K562 (cell line): Measurements from ENCODE around the gene GRID2IP. TPM values are rescaled to one million over a fixed set of nuclear protein-coding genes. Genes with fewer than 3 reads are reported as not detected.

Source experiments
- ATAC-seq: fragments of 200-7000 bp; cut with Tn5 transposase; 3 replicates; pipeline ENCODE4 v1.9.1; 2020; ENCODE audit warnings: moderate library complexity
- BruUV-seq: library from RNA; stranded (reverse); fragments of 400-500 nt; replicated peaks from 2 replicates; lab custom pipeline; 2021; lab: Mats Ljungman, UMichigan
- CTCF ChIA-PET: fragments of 300-600 bp; formaldehyde crosslinking; extraction: SDS; loops from one replicate; lab custom pipeline; 2021; ENCODE audit warnings: low intra/inter-chr PET ratio; lab: Yijun Ruan, JAX
- POLR2A ChIA-PET: fragments of 300-600, 350-650 bp; sonication (Branson Sonifier 250); formaldehyde crosslinking; extraction: SDS; loops from one replicate; lab custom pipeline; 2021; ENCODE audit warnings: antibody characterized with exemption, inconsistent platforms; lab: Yijun Ruan, JAX
- DNase-seq, 4 experiments: peaks; one replicate each; pipeline versions ENCODE4 v3.0.0 to v3.0.0-alpha.2; 2011 to 2018; ENCODE audit warnings: low spot score in 3 of 4, mixed read lengths in 3 of 4; ENCODE audit errors: extremely low read depth in 1 of 4
- FAIRE-seq: peaks from 2 replicates; lab custom pipeline; 2011; peaks lifted over from hg19 to GRCh38; lab: Jason Lieb, UNC
- H2AFZ ChIP-seq: 2 replicates; pipeline ENCODE4 v1.6.0; 2011; ENCODE audit warnings: low read depth, low read length, control low read depth, inconsistent platforms
- H3K27ac ChIP-seq: fragments of 200-600 bp; 3 replicates; pipeline ENCODE4 v1.8.0; 2011; ENCODE audit warnings: low read depth, mild to moderate bottlenecking, control low read depth, inconsistent platforms, low read length, moderate library complexity, mixed read lengths; ENCODE audit errors: extremely low read depth
- H3K27me3 ChIP-seq, 2 experiments: fragments of 300-600 bp in 1 of 2; 2 replicates in 1 of 2; 3 replicates in 1 of 2; pipeline versions ENCODE4 v1.6.0 to v1.8.0; 2011; ENCODE audit warnings: inconsistent platforms in 2 of 2, low read length in 2 of 2, mild to moderate bottlenecking in 1 of 2, mixed read lengths in 1 of 2, moderate library complexity in 1 of 2; ENCODE audit not compliant: control insufficient read depth in 2 of 2, insufficient read depth in 2 of 2
- H3K36me3 ChIP-seq: fragments of 300-600 bp; 3 replicates; pipeline ENCODE4 v1.8.0; 2011; ENCODE audit warnings: mild to moderate bottlenecking, low read length, inconsistent platforms; ENCODE audit not compliant: control insufficient read depth, insufficient read depth
- H3K4me1 ChIP-seq, 2 experiments: fragments of 200-600 bp in 1 of 2; replicated peaks in 1 of 2; 2 replicates in 1 of 2; 3 replicates in 1 of 2; pipeline versions ENCODE4 v1.5.1 to v1.8.0; 2011; ENCODE audit warnings: inconsistent platforms in 2 of 2, low read length in 2 of 2, mild to moderate bottlenecking in 1 of 2, mixed read lengths in 1 of 2, moderate library complexity in 1 of 2; ENCODE audit not compliant: control insufficient read depth in 2 of 2, insufficient read depth in 2 of 2
- H3K4me2 ChIP-seq: 2 replicates; pipeline ENCODE4 v1.6.1; 2011; ENCODE audit warnings: low read length, control low read depth, inconsistent platforms, mixed read lengths; ENCODE audit not compliant: insufficient read depth
- H3K4me3 ChIP-seq: fragments of 200-600 bp; sonication (generic), shearing (Covaris generic); 2 replicates; pipeline ENCODE4 v1.5.1; 2016; ENCODE audit warnings: control low read depth, inconsistent platforms
- H3K79me2 ChIP-seq: fragments of 200-600 bp; 3 replicates; pipeline ENCODE4 v1.8.0; 2011; ENCODE audit warnings: low read length, inconsistent platforms; ENCODE audit not compliant: control insufficient read depth, insufficient read depth
- H3K9ac ChIP-seq, 2 experiments: 2 replicates each; pipeline versions ENCODE4 v1.6.0 to v1.6.1; 2011; ENCODE audit warnings: low read depth in 2 of 2, low read length in 2 of 2, control low read depth in 1 of 2, inconsistent platforms in 1 of 2, mild to moderate bottlenecking in 1 of 2, mixed read lengths in 1 of 2; ENCODE audit not compliant: insufficient read depth in 1 of 2
- H3K9me1 ChIP-seq: one replicate; pipeline ENCODE4 v1.6.0; 2011; ENCODE audit warnings: inconsistent platforms, mild to moderate bottlenecking, low read length, moderate library complexity; ENCODE audit not compliant: control insufficient read depth, insufficient read depth
- H3K9me3 ChIP-seq: replicated peaks from 2 replicates; pipeline ENCODE4 v1.5.1; 2011; ENCODE audit warnings: low read depth, low read length, inconsistent platforms; ENCODE audit not compliant: control insufficient read depth, insufficient read depth
- H4K20me1 ChIP-seq: replicated peaks from 2 replicates; pipeline ENCODE4 v1.6.1; 2011; ENCODE audit warnings: low read length, inconsistent platforms, mixed read lengths; ENCODE audit not compliant: control insufficient read depth, insufficient read depth
- ILK ChIP-seq: fragments of 450-650 bp; IDR thresholded peaks from 2 replicates; pipeline ENCODE4 v1.6.1; 2016; ENCODE audit warnings: missing genetic modification characterization, low read depth, mild to moderate bottlenecking, missing compliant biosample characterization, moderate library complexity, borderline replicate concordance
- MEF2A ChIP-seq: IDR thresholded peaks from 2 replicates; pipeline ENCODE4 v1.6.1; 2011; ENCODE audit warnings: low read depth, mild to moderate bottlenecking, low read length, moderate library complexity; ENCODE audit not compliant: control insufficient read depth
- MTF1 ChIP-seq: fragments of 250-450 bp; sonication (Bioruptor Pico); IDR thresholded peaks from 2 replicates; pipeline ENCODE4 v1.9.0; 2021; ENCODE audit warnings: moderate library complexity, mild to moderate bottlenecking, inconsistent platforms, borderline replicate concordance
- WGBS: fragments of 100-300 bp; shearing (Covaris generic); methylation state at CpG from one replicate; pipeline ENCODE4 v1.1.6; 2016; ENCODE audit warnings: low coverage, mixed read lengths; ENCODE audit not compliant: insufficient coverage; ENCODE audit errors: missing lambda C conversion rate; 5-methylcytosine and 5-hydroxymethylcytosine counted together
- in situ Hi-C: fragments of 300-500 bp; cut with MboI; formaldehyde crosslinking; loops from 4 replicates; pipeline ENCODE4 v1.15.0; 2018; ENCODE audit warnings: inconsistent platforms, mixed read lengths
- intact Hi-C: fragments of 100-400 bp; cut with micrococcal nuclease; formaldehyde crosslinking; loops from 2 replicates; pipeline ENCODE4 v1.14.2; 2022
- polyA plus RNA-seq, 8 experiments: library from polyadenylated mRNA; depleted of rRNA in 4 of 8; stranded (reverse) in 5 of 8; unstranded in 3 of 8; fragments of >200 nt; fragmentation: Nextera tagmentation in 2 of 8; fragmentation: Illumina TruSeq in 1 of 8; extraction: Ambion mirVana in 2 of 8; extraction: Trizol in 1 of 8; gene quantifications; 2 replicates each; pipeline versions ENCODE4 v1.2.1 to v1.2.3, GENCODE V29; 2011 to 2014; ENCODE audit warnings: inconsistent platforms in 1 of 8, missing spikeins in 1 of 8
- total RNA-seq, 7 experiments: library from RNA; depleted of rRNA in 6 of 7; stranded (reverse); fragments of >200 nt in 6 of 7; fragmentation: Illumina TruSeq in 2 of 7; extraction: Trizol in 2 of 7; gene quantifications; 2 replicates each; pipeline versions ENCODE4 v1.2.1 to v1.2.3, GENCODE V29; 2011 to 2021; ENCODE audit warnings: low replicate concordance in 1 of 7
- TF ChIP-seq, protein P1 (sequence below), 2 experiments: IDR thresholded peaks in 1 of 2; conservative IDR thresholded peaks in 1 of 2; 2 replicates each; pipeline ENCODE4 v1.6.1; 2016; ENCODE audit warnings: low read depth in 2 of 2, mild to moderate bottlenecking in 1 of 2, missing compliant biosample characterization in 1 of 2, missing genetic modification characterization in 1 of 2, moderate library complexity in 1 of 2

GRID2IP gene
- total and polyA plus RNA-seq, 9 of the 15 experiments (the other 6 are each of a cell fraction or from before 2014, with no cell fraction given), result not detected

DNA sequence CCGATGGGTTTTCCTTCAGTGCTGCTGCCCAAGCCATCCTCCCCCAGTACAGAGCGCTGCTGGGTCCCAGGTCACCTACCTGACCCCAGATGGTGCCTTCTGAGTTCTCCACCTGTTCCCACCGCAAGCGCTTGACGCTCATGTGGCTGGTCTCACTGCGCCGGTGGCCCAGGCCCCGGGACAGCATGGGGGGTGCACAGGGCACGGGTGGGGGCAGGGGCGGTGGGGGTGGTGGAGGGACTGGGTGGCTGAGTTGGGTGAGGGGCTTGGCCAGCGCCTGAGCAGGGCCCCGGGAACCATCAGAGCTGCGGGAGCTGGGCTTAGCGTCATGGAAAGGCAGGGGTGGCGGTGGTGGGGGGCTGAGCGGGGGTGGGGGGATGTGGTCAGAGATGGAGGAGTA is 43.4 kb downstream of the GRID2IP start:
- intact Hi-C loops, result no loop called here
- 20% methylated on average over 4 of the region's 16 CpGs for WGBS
- no peak overlapping the region for H2AFZ ChIP-seq
- BruUV-seq, result no TSS peak
- H3K27me3 ChIP-seq, result peaks cover 13 to 53% of the 10 kb centered on the region in 2 experiments; a peak in 4 of 5 replicates
- H3K36me3 ChIP-seq, result no peaks in the 10 kb centered on the region
- H3K9me1 ChIP-seq, result no peaks in the 10 kb centered on the region
- H3K9ac ChIP-seq, result no peak overlapping the region
- H3K4me1 ChIP-seq, result peaks cover 13 to 49% of the 10 kb centered on the region in 2 experiments
- DNase-seq (no peak), FAIRE-seq (no peak), ATAC-seq (no peak)
- no peak overlapping the region for H3K4me3 ChIP-seq
- in situ Hi-C loops, result no loop called here
- TF ChIP-seq ILK, result no peak
- no peak for TF ChIP-seq MTF1 (CRISPR knock-in tag)
- TF ChIP-seq MEF2A, result no peak
- TF ChIP-seq, protein P1, sequence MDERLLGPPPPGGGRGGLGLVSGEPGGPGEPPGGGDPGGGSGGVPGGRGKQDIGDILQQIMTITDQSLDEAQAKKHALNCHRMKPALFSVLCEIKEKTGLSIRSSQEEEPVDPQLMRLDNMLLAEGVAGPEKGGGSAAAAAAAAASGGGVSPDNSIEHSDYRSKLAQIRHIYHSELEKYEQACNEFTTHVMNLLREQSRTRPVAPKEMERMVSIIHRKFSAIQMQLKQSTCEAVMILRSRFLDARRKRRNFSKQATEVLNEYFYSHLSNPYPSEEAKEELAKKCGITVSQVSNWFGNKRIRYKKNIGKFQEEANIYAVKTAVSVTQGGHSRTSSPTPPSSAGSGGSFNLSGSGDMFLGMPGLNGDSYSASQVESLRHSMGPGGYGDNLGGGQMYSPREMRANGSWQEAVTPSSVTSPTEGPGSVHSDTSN (CRISPR knock-in tag; IDR thresholded peaks at IDR 0.05; ENCODE audit: low read depth), result no peak
- TF ChIP-seq, protein P1 (tag; conservative IDR thresholded peaks at IDR 0.05; ENCODE audit: low read depth), result no peak
- H4K20me1 ChIP-seq, result no peaks in the 10 kb centered on the region; the same call in 1 of the 2 replicates
- ChIA-PET CTCF (no interaction called here), POLR2A (interaction anchor here (0.6 kb wide), 1 partner anchor 686 kb away, joined by 3 read pairs; no protein-coding TSS in a partner anchor)
- H3K27ac ChIP-seq, result no peak overlapping the region
- H3K4me2 ChIP-seq, result no peak overlapping the region
- H3K9me3 ChIP-seq, result no peaks in the 10 kb centered on the region
- H3K79me2 ChIP-seq, result no peaks in the 10 kb centered on the region
